GM12891 (cell line): ENCODE measurements around the gene GNA14.

Experiments used
- POLR2A ChIP-seq: IDR thresholded peaks from 2 replicates; pipeline ENCODE4 v1.6.1; 2011; ENCODE audit warnings: low read depth, low read length, control low read depth
- POLR2AphosphoS5 ChIP-seq: IDR thresholded peaks from 2 replicates; pipeline ENCODE4 v1.6.1; 2011; ENCODE audit warnings: low read depth, low read length, control low read depth
- TAF1 ChIP-seq: IDR thresholded peaks from 2 replicates; pipeline ENCODE4 v1.6.1; 2011; ENCODE audit warnings: low read depth, low read length, control low read depth

GRCh38 chr9:77495834-77496671 lies 152.1 kb downstream of the GNA14 start:
- no peak for TF ChIP-seq POLR2AphosphoS5
- TF ChIP-seq POLR2A: no peak
- TF ChIP-seq TAF1: no peak
